T-cell (primary cell): ENCODE data around the gene PI4KB. TPM values are rescaled to one million over a fixed set of nuclear protein-coding genes. Genes with fewer than 3 reads are reported as not detected.

ENCODE experiments used
- ATAC-seq, 4 experiments: fragments of 200-7000 bp in 3 of 4; fragments of 150-1000 bp in 1 of 4; cut with Tn5 transposase; replicated peaks in 1 of 4; 1 replicate in 3 of 4; 2 replicates in 1 of 4; pipeline ENCODE4 v1.10.0; 2021; ENCODE audit warnings: moderate library complexity in 3 of 4, mild to moderate bottlenecking in 2 of 4, moderate number of reproducible peaks in 1 of 4
- CTCF ChIA-PET, 2 donors: fragments of 300-600 bp; sonication (Branson Sonifier 250); formaldehyde crosslinking; loops; one replicate each; lab custom pipeline; 2022; ENCODE audit warnings: antibody characterized with exemption in 2 of 2; lab: Charles Lee
- POLR2A ChIA-PET, 2 donors: fragments of 300-600 bp; sonication (Branson Sonifier 250); formaldehyde crosslinking; loops; one replicate each; lab custom pipeline; 2022; ENCODE audit warnings: antibody characterized with exemption in 2 of 2; lab: Charles Lee
- DNase-seq, 35 experiments: peaks; one replicate each; pipeline versions ENCODE4 v3.0.0 to v3.0.0-alpha.2; 2013 to 2023
- H3K27ac ChIP-seq: one replicate; pipeline ENCODE4 v1.5.1; 2013; ENCODE audit warnings: low read length
- H3K27me3 ChIP-seq, 2 experiments: replicated peaks in 1 of 2; 1 replicate in 1 of 2; 2 replicates in 1 of 2; pipeline versions ENCODE4 v1.6.1 to v1.7.0; 2013; ENCODE audit warnings: low read length in 1 of 2, mixed read lengths in 1 of 2; ENCODE audit not compliant: control insufficient read depth in 2 of 2, insufficient read depth in 2 of 2; ENCODE audit errors: extremely low read depth in 1 of 2
- H3K36me3 ChIP-seq, 2 donors: 1 replicate in 1 of 2; 2 replicates in 1 of 2; pipeline versions ENCODE4 v1.6.1 to v1.7.0; 2013; ENCODE audit warnings: low read length in 1 of 2; ENCODE audit not compliant: control insufficient read depth in 2 of 2, insufficient read depth in 1 of 2; ENCODE audit errors: extremely low read depth in 1 of 2
- H3K4me1 ChIP-seq, 2 experiments: 1 replicate in 1 of 2; 2 replicates in 1 of 2; pipeline versions ENCODE4 v1.6.1 to v1.7.0; 2013; ENCODE audit warnings: low read length in 2 of 2, mixed read lengths in 1 of 2; ENCODE audit not compliant: insufficient read depth in 2 of 2, control insufficient read depth in 1 of 2; ENCODE audit errors: extremely low read depth in 1 of 2
- H3K4me3 ChIP-seq, 2 donors: 1 replicate in 1 of 2; 2 replicates in 1 of 2; pipeline versions ENCODE4 v1.5.1 to v1.7.0; 2013; ENCODE audit warnings: mild to moderate bottlenecking in 2 of 2, low read length in 1 of 2, moderate library complexity in 1 of 2; ENCODE audit not compliant: control insufficient read depth in 1 of 2; ENCODE audit errors: extremely low read depth in 1 of 2
- H3K9me3 ChIP-seq: 2 replicates; pipeline ENCODE4 v1.7.0; 2013
- H3K27ac Mint-ChIP-seq, 2 donors: one replicate each; pipeline ENCODE4 v1.8.0; 2020 to 2021; ENCODE audit warnings: mild to moderate bottlenecking in 2 of 2, mixed read lengths in 2 of 2
- H3K27me3 Mint-ChIP-seq, 2 donors: one replicate each; pipeline ENCODE4 v1.8.0; 2021 to 2022; ENCODE audit warnings: mixed read lengths in 2 of 2
- H3K36me3 Mint-ChIP-seq: one replicate; pipeline ENCODE4 v1.8.0; 2021; ENCODE audit warnings: mixed read lengths
- H3K4me1 Mint-ChIP-seq, 3 donors: one replicate each; pipeline ENCODE4 v1.8.0; 2020 to 2022; ENCODE audit warnings: mixed read lengths in 3 of 3, mild to moderate bottlenecking in 1 of 3
- H3K4me3 Mint-ChIP-seq, 3 donors: one replicate each; pipeline ENCODE4 v1.8.0; 2020 to 2022; ENCODE audit warnings: mild to moderate bottlenecking in 3 of 3, mixed read lengths in 3 of 3, moderate library complexity in 3 of 3
- H3K9me3 Mint-ChIP-seq, 3 donors: one replicate each; pipeline ENCODE4 v1.8.0; 2020 to 2022; ENCODE audit warnings: mixed read lengths in 3 of 3
- WGBS: methylation state at CpG from one replicate; pipeline ENCODE4 v1.1.5; 2013; ENCODE audit warnings: missing lambda C conversion rate; ENCODE audit not compliant: insufficient coverage; 5-methylcytosine and 5-hydroxymethylcytosine counted together
- total RNA-seq, 35 experiments: library from RNA in 6 of 35; stranded (reverse) in 6 of 35; fragments of 120-200 nt in 1 of 35; gene quantifications; one replicate each; pipeline versions ENCODE4 v1.2.1 to v1.2.4 and lab custom pipeline; 2013 to 2026

PI4KB gene
- total RNA-seq, 5 donors from 2014 or later (not counting 1 experiment from before 2014, with no cell fraction given): 64.9 to 96.9 (median 75.4) TPM

GRCh38 chr1:151340870-151341754 is 13.9 kb upstream of the PI4KB start:
- H3K4me1 Mint-ChIP-seq: peaks cover 13 to 39% (median 24%) of the 10 kb centered on the region in 3 donors
- Histone ChIP-seq H3K27me3 (no peaks in the 10 kb centered on the region), H3K4me1 (peaks cover 3 to 12% of the 10 kb centered on the region in 2 experiments), H3K4me3 (no peak overlapping the region), H3K27ac (peak overlapping the region; percentile 35), H3K9me3 (no peaks in the 10 kb centered on the region), H3K36me3 (peaks cover 14 to 40% of the 10 kb centered on the region in 2 donors)
- ATAC-seq (peak; percentile 84 to 87 (median 86)), DNase-seq (peak in 28 of 35 experiments; percentile 14 to 83 (median 32))
- H3K9me3 Mint-ChIP-seq: no peaks in the 10 kb centered on the region
- no peak overlapping the region for H3K4me3 Mint-ChIP-seq
- peaks cover 28% of the 10 kb centered on the region for H3K36me3 Mint-ChIP-seq
- CTCF ChIA-PET: interaction anchor here (0.5 to 3.1 kb wide), 34 partner anchors 9 to 496 kb away, joined by 3 to 51 read pairs (median 4); partner anchors contain the start of genes PI4KB (in 1 of the 2), PSMB4 (in 1 of the 2), PSMD4 (in 1 of the 2) and VPS72 (in 1 of the 2)
- 100% methylated on average over 1 of the region's 7 CpGs for WGBS
- peak overlapping the region; percentile 7 to 70 for H3K27ac Mint-ChIP-seq
- POLR2A ChIA-PET: interaction anchor here (0.6 to 1.3 kb wide), 4 partner anchors 11 to 67 kb away, joined by 3 to 11 read pairs (median 6); no protein-coding TSS in a partner anchor
- H3K27me3 Mint-ChIP-seq: no peaks in the 10 kb centered on the region

- Mint-ChIP-seq H3K4me1 (peaks cover 6 to 14% (median 8%) of the 10 kb centered on the region in 3 donors), H3K9me3 (no peaks in the 10 kb centered on the region), H3K27ac (peak overlapping the region in 1 of 2 donors; percentile 11), H3K36me3 (peaks cover 3% of the 10 kb centered on the region), H3K27me3 (no peaks in the 10 kb centered on the region), H3K4me3 (no peak overlapping the region)
- no peaks in the 10 kb centered on the region for H3K4me1 ChIP-seq
- ATAC-seq (no peak), DNase-seq (no peak)
- POLR2A ChIA-PET: no interaction called here
- H3K9me3 ChIP-seq: no peaks in the 10 kb centered on the region
- no peak overlapping the region for H3K4me3 ChIP-seq
- no peaks in the 10 kb centered on the region for H3K27me3 ChIP-seq
- peaks cover 0 to under 1% of the 10 kb centered on the region in 2 donors for H3K36me3 ChIP-seq
- CTCF ChIA-PET: interaction anchor here (0.5 to 0.6 kb wide), 2 partner anchors 78 to 236 kb away, joined by 3 to 5 read pairs; no protein-coding TSS in a partner anchor
- H3K27ac ChIP-seq: no peak overlapping the region
- WGBS: no CpG with 5 or more reads among the region's 3 CpGs
Observed at GRCh38 chr1:151336556-151336955, 9.3 kb upstream of the PI4KB start.

DNA sequence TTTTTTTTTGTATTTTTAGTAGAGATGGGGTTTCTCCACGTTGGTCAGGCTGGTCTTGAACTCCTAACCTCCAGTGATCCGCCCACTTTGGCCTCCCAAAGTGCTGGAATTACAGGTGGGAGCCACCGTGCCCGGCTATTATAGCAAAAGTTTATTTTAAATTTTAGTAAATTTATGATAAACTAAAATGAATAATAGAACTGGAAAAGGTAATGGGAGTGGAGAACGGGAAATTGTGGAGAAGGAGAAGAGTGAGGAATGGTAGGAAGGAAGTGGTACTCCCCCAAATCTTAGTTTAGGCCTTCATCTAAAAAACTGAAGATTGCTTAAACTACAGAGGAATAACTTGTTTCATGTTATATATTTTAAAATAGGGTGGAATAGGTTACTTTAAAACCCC is 7.6 kb upstream of the PI4KB start:
- DNase-seq: no peak
- H3K36me3 Mint-ChIP-seq: no peaks in the 10 kb centered on the region
- POLR2A ChIA-PET: no interaction called here
- H3K27me3 Mint-ChIP-seq: no peaks in the 10 kb centered on the region
- no peak for ATAC-seq
- Histone ChIP-seq H3K4me1 (no peaks in the 10 kb centered on the region), H3K27ac (no peak overlapping the region), H3K27me3 (no peaks in the 10 kb centered on the region), H3K9me3 (no peaks in the 10 kb centered on the region), H3K4me3 (no peak overlapping the region), H3K36me3 (no peaks in the 10 kb centered on the region)
- H3K27ac Mint-ChIP-seq: no peak overlapping the region
- CTCF ChIA-PET: no interaction called here
- H3K4me3 Mint-ChIP-seq: no peak overlapping the region
- no peaks in the 10 kb centered on the region for H3K9me3 Mint-ChIP-seq
- peaks cover 0 to 6% (median under 1%) of the 10 kb centered on the region in 3 donors for H3K4me1 Mint-ChIP-seq
- WGBS: no CpG with 5 or more reads among the region's 5 CpGs

DNA sequence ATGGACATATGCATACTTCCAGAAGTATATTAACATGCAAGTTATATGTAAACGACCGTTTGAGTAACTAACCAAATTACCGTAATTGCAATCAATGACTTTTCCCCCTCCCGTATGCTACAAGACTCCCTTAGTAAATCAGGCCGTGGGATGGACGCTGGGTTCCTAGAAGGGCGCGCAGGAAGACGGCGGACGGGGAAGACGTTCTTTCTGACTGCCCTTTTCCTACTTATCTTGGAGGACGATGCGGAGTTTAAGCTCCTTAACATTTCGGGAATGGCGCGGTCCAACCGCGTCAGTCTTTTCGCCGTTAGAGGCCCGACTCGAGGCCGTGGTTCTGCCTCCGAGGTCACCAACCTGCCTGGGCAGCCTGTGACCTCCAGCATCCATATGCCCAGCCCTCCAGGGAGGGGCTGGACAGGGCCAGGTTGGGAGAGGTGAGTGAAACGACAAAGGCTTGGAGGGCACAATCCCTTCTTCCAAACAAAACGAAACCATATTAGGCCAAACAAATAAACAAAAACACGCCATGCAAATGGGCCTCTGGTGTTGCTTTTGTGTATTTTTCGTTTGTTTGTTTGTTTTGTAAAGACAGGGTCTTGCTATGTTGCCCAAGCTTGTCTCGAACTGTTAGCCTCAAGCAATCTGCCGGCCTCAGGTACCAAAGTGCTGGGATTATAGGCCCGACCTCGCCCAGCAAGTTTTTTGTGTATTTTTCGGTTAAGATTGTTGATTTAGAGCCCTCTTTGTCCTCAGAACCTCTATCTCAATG is 873 bp upstream of the PI4KB start:
- Mint-ChIP-seq H3K27ac (peak overlapping the region; percentile 99), H3K4me1 (peaks cover 29 to 41% (median 41%) of the 10 kb centered on the region in 3 donors)
- peak overlapping the region; percentile 90 for H3K27ac ChIP-seq

GRCh38 chr1:151326619-151327222 is 495 bp downstream of the PI4KB start:
- Histone ChIP-seq H3K4me1 (peaks cover 10 to 28% of the 10 kb centered on the region in 2 experiments), H3K27me3 (no peaks in the 10 kb centered on the region), H3K27ac (peak overlapping the region; percentile 90), H3K9me3 (no peaks in the 10 kb centered on the region), H3K36me3 (peaks cover 0 to 26% of the 10 kb centered on the region in 2 donors), H3K4me3 (peak overlapping the region; percentile 69 to 96)
- POLR2A ChIA-PET: interaction anchor here (0.5 to 1.2 kb wide), 4 partner anchors 45 to 416 kb away, joined by 3 to 5 read pairs (median 4); partner anchors contain the start of genes PSMB4 (in 1 of the 2) and ZNF687 (in 1 of the 2)
- peak; percentile 35 to 47 (median 45) for ATAC-seq
- Mint-ChIP-seq H3K9me3 (no peaks in the 10 kb centered on the region), H3K4me3 (peak overlapping the region; percentile 88 to 98 (median 96)), H3K4me1 (peaks cover 42 to 52% (median 52%) of the 10 kb centered on the region in 3 donors), H3K27ac (peak overlapping the region; percentile 94 to 97), H3K36me3 (peaks cover 23% of the 10 kb centered on the region), H3K27me3 (no peaks in the 10 kb centered on the region)
- CTCF ChIA-PET: interaction anchor here in 1 of 2 donors (0.5 to 2.7 kb wide), 7 partner anchors 12 to 437 kb away, joined by 3 to 36 read pairs (median 4); partner anchors contain the start of genes MRPL9, RFX5 and TMOD4
- DNase-seq: peak in 32 of 35 experiments; percentile 23 to 75 (median 44)
- 10% methylated on average over 7 of the region's 12 CpGs for WGBS

More for the DNA sequence above, 873 bp upstream of the PI4KB start:
- Mint-ChIP-seq H3K9me3 (no peaks in the 10 kb centered on the region), H3K27me3 (no peaks in the 10 kb centered on the region), H3K36me3 (peaks cover 13% of the 10 kb centered on the region), H3K4me3 (peak overlapping the region; percentile 88 to 98 (median 96))
- Histone ChIP-seq H3K9me3 (no peaks in the 10 kb centered on the region), H3K4me1 (peaks cover 10 to 28% of the 10 kb centered on the region in 2 experiments), H3K36me3 (peaks cover 0 to 15% of the 10 kb centered on the region in 2 donors), H3K4me3 (peak overlapping the region; percentile 69 to 96), H3K27me3 (no peaks in the 10 kb centered on the region)
- CTCF ChIA-PET: interaction anchor here in 1 of 2 donors (0.5 to 2.7 kb wide), 8 partner anchors 10 to 133 kb away, joined by 3 to 36 read pairs (median 4); partner anchors contain the start of genes PSMB4 and RFX5
- POLR2A ChIA-PET: interaction anchor here (0.5 to 1.2 kb wide), 6 partner anchors 10 to 940 kb away, joined by 3 to 6 read pairs (median 3); partner anchors contain the start of gene PSMB4 (in 1 of the 2)
- DNase-seq (peak in 1 of 35 experiments; percentile 24), ATAC-seq (peak; percentile 11 to 19 (median 14))
- 38% methylated on average over 27 of the region's 34 CpGs for WGBS
